Astrocyte of the hippocampus (primary cell): ENCODE data around the gene CYP24A1.

ENCODE experiments used
- DNase-seq: peaks from one replicate; pipeline ENCODE4 v3.0.0; 2011; ENCODE audit warnings: low read depth, low spot score

Gene CYP24A1

DNA sequence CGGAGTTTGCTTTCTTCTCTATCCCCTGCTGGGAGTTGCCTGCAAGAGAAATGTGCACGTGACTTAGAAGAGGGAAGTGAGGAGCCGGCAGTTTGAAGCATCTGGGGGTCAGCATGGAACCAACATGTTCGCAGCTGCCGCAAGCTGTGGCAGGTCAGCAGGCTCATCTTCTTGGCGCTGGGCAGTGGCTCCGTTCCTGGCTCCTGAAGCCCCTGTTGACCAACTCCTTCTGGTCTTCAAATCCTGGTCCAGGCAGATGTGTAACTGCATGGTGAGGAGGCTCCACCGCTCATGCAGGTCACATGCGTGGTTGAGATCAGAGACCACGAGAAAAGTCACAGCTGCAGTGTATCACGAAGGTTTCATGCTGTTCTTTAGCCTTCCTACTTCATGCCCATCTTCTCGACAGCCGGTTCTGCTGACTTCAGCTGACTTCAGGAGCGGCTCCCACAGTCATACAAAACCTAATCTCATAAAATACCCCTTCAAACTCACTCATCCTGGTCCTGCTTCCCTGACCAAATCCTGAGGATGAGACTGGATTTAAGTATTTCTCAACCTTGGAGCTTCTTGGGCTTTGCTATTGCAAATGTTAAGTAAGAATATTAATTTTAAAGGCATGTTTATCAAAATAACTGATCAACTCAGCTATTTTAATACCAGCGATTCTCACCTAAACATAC, 58.5 kb downstream of the CYP24A1 start:
- no peak for DNase-seq

DNA sequence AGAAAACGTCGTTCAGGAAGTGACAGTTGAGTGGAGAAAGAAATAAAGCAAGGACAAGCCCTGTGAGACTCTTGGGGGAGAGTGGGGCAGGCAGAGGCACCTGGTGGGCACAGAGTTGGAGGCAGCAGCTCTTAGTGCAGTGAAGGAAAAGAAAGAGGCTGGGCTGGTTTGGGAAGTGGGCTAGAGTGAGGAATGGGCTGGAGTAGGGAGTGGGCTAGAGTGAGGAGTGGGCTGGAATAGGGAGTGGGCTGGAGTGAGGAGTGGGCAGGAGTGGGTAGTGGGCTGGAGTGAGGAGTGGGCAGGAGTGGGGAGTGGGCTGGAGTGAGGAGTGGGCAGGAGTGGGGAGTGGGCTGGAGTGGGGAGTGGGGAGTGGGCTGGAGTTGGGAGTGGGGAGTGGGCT, 59.7 kb downstream of the CYP24A1 start:
- no peak for DNase-seq

DNA sequence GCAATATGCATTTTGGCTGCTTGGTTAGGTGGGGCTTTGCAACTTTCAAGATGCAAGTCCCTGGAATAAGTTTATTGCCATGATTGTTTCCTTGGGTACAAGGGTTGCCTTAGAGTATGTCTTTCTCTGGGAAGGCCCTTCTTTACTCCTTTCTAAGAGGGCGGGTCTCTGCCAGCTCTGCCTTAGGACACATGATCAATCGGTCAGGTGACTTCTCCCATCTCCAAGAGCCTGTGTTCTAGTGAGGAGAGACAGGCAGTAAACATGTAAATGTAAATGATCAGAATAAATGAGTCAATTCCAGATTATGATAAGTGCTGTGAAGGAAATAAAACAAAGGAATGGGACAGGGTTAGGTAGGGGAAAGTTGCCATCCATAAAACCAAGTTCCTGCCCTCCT, 60.2 kb downstream of the CYP24A1 start:
- no peak for DNase-seq

DNA sequence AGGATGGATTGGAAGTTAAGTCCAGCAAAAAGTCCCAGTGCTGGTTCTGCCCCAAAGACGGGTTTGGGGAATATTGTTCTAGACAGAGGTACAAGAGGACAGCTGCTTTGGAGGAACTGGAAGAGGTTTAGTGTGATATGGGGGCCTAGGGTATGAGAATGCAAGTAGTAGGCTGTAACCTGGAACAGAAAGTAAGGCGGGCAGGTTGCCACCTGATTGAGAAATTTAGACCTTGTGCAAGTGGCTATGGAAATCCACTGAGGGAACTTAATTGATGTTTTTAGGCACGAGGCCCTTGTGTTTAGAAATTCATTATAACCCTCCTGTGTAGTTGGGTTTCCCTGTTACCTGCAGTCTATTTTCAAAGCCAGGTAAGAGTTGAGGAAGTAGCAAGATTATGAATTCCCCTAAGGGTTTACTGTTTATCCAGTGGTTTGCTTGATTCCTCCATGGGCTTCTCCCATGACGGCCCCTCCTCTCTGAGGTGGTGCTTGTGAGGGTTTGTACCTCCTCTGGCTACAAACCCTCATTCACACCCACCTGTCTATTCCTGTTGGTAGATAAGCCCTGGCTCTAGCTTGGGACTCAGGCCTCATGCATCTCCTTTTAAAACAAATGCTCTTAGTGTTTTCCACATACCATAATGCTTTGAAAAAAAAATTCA, 61.4 kb downstream of the CYP24A1 start:
- DNase-seq, result no peak

DNA sequence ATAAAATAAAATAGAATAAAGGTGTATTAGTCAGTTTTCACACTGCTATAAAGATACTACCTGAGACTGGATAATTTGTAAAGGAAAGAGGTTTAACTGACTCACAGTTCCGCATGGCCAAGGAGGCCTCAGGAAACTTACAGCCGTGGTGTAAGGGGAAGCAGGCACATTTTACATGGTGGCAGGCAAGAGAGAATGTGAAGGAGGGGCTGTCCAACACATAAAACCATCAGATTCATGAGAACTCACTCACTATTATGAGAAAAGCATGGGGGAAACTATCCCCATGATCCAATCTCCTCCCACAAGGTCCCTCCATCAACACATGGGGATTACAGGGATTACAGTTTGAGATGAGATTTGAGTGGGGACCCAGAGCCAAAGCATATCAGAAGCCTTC, 62.3 kb downstream of the CYP24A1 start:
- DNase-seq, result no peak

DNA sequence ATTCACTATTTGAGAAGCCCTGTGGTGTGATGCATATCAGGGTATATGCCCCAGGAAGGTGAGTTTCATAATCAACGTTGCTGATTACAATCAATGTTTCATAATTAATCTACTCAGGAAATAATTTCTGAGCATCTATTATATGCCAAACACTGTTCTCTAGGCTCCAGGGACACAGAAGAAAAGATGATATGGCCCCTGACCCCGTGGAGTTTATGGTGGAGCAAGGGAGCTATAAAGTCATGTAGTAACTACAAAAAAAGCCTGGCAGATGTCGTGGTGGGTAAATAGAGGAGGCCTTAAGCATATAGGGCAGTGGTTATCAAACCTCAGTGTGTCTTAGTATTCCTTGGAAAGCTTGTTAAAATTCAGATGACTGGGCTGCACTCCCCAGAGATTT, 63.3 kb downstream of the CYP24A1 start:
- no peak for DNase-seq

DNA sequence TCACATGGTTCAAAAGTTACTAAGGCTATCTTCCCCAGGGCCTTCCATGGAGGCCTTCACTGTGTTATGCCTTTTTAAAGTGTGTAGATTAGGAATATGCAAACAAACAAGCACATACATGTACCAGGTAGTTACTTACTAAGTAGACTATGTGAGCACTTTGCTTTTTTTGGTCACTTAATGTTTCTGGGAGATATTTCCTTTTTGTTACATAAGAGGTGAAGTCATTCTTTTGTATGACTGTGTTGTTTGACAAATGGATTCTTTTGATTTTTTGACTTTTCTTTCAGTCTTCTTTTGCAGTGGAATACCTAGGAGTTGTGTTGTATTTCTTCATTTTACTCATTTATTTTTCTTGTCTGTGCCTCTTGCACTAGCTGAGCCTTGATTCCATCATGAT, 63.7 kb downstream of the CYP24A1 start:
- no peak for DNase-seq

DNA sequence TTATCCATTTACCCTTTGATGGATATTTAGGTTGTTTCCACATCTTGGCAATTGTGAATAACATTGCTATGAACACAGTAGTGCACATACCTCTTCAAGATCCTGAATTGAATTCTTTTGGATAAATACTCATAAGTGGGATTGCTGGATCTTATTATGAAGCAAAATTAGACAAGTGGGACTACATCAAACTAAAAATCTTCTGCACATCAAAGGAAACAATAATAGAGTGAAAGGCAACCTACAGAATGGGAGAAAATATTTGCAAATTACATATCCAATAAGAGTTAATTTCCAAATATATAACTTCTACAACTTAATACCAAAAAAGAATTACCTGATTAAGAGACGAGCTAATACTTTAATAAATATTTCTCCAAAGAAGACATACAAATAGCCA, 65.0 kb downstream of the CYP24A1 start:
- DNase-seq, result no peak

DNA sequence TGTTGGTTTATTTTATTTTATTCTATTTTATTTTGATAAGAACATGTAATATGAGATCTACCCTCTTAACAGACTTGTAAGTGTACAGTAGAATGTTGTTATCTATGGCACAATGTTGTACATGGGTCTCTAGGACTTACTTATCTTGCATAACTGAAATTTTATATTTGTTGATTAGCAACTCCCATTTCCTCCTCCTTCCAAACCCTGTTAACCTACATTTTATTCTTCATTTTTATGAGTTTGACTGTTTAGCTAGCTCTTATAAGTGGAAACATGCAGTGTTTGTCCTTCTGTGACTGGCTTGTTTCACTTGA, 65.5 kb downstream of the CYP24A1 start:
- DNase-seq, result no peak

DNA sequence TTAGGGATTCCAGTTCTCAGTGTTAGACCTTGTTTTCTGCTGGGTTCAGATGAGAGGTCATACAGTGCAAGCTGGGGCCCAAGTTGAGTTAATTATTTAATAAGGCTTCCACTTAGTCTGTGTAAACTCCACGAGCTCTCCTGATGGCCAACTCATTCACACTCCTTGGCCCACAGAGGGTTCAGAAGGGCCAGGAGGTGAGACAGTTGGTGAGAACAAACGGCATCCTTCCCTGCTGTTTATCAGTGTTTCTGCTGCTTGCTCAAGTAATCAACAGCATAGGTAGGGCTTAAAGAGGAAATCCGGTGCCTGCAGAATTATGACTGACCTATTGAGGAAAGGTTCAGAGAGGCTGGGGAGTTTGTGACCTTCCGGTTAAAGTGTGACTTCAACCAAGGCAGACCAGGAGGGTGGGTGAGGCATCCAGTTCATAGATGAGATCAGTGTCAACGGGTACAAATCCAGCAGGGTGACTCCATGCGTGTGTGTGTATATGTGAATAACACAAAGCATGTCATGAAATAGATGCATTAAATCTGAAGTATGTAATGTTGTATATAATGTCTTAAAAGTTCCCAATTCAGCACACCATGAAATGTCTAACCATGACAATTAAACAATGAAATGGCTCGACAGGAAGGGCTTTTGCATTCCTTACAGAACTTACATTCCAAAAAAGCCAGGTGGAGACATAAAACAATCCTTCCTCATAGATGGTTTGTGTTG, 66.0 kb downstream of the CYP24A1 start:
- DNase-seq, result no peak

DNA sequence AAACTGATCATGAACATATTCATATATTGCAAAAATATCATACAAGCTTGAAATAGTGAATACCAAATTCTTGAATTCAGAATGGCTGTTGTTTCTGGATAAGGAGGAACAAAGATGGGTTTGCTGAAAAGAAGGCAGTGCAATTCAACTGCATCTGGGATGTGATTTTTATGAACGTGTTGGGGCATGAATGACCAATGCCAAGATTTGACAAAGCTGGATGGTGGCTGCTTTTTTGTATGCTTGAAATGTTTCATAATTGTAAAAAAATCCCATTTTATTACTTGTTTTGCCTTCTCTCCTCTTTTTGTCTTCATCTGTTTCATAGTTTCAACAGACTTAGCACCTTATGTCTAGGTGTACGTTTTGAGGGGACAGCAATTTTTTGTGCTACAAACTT, 66.6 kb downstream of the CYP24A1 start:
- no peak for DNase-seq

DNA sequence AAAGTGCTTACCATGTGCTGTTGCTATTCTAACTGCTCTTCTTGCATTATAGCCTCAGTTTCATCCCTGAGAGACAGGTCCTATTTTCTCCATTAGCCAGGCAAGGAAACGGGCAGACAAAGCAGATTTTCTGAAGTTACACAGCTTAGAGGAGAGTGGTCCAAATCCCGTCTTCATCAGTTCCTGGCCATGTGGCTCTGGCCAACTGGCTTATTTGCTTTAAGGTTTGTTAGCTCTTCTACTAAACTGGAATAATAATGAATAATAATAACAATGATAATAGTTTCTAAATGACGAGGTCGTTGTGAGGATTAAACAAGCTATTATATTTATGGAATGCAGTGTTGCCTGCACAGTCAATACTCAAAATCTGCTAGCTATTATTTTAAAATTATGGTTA, 67.6 kb downstream of the CYP24A1 start:
- no peak for DNase-seq

DNA sequence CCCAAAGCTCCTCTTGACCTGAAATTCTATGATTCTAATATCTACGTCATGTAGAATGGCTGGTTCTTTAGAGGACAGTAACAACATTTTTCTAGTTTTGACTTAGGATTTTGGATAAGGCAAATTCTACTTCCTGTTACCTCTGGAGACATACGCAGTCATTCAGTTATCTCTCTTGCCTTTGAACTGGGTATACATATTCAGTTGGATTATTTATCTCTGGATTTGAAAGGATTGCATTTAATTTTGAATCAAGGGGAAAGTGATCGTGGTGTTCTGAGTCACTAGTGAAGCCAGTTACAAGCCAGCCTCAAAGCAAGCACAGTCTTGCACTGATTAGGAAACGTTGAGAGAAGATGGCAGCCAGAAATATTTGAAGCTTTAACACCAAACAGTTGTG, 68.1 kb downstream of the CYP24A1 start:
- no peak for DNase-seq

DNA sequence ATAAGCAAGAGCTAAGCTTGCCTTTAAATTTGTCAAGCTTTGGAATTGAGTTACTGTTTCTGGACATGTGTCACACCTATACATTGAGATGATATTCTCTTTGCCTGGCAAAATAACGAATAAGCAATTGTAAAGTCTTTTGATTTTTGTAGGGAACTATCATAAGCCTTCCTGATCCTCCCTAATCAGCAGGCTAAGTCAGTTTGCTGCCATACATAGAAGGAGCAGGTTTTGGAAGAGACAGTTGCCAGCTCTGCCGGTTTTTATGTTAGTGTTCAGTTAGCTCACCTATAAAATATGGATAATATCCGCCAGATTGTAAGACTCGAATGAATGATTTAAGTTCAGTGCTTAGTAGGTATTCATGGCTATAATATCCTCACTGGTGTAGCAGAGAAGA, 69.0 kb downstream of the CYP24A1 start:
- no peak for DNase-seq

DNA sequence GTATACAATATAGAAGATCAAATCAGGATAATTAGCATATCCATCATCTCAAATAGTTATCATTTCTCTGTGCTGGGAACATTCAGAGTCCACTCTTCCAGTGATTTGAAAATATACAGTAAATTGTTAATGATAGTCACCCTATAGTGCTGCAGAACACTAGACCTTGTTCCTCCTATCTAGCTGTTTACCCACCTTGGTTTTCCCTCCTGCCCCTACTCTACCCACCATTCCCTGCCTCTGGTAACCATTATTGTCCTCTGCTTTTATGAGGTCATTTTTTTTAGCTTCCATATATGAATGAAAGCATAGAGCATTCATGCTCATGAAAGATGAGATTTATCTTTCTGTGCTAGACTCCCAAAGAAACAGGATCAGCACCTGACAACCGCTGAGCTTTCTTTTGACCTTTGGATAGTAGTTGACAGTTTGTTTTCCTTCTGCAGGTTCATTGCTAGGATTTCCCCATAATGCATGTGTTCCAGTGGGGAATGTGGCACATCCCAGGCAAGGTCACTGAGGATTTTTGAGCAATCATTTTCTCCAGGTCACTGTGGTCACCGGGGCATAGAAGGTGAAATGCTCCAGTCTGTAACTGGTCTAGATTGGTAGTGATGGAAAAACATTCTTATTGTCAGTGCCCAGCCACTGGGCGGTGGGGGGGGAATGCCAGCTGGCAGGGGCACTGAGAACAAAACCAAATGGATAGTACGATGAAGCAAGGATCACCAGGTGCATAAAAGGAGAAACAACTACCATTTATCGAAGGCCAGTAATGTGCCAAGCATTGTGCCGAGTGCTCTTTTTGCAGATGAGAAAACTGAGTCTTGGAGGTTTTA, 69.8 kb downstream of the CYP24A1 start:
- DNase-seq, result no peak
